HTR-8/SVneo (cell line): ENCODE data around the gene TMEM191C.
"Not testable (repeated sequence)": the region's sequence is repeated elsewhere in the genome, so short reads cannot be mapped to it uniquely, and the experiment has no call there.

Experiments used
- DNase-seq: peaks from one replicate; pipeline ENCODE4 v3.0.0; 2011; ENCODE audit warnings: low spot score, mixed read lengths; ENCODE audit not compliant: insufficient read length
- FAIRE-seq: peaks from 2 replicates; lab custom pipeline; 2011; peaks lifted over from hg19 to GRCh38; lab: Jason Lieb, UNC

The TMEM191C gene

DNA sequence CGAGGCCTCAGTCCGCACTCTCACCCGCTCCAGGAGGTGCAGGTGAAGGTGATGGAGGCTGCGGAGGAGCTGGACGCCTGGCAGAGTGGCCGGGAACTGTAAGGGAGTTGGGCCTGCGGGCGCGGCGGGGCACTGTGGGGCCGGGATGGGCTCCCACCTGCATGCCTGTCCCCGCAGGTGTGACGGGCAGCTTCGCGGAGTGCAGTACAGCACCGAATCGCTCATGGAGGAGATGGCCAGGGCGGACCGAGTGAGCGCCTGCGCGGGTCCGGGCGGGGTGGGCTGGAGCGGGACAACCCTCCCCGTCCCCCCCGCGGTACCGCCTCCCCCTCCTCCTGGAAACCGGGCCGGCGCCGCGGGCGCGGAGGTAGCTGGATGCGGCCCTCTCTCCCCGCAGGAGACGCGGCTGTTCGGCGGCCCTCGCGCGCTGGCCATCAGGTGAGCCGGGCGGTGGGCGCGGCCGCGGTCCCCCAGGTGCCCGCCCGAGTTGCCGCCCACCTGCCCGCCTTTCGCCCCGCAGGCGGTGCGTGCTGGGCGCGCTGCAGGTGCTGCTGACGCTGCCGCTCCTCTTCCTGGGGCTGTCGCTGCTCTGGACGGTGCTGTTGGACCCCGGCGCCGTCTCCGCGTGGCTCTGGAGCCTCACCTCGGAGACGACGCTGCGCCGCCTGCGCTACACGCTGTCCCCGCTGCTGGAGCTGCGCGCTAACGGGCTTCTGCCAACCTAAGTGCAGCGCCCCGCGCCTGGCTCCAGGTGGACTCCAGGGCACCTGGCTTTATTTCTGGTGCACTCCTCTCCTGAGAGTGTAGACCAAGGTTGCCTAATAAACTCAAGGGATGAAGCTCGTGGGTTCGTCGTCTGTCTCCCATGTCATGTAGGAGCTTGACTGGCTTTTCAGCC lies 2.2 kb downstream of the TMEM191C start:
- DNase-seq, FAIRE-seq: not testable (repeated sequence)

DNA sequence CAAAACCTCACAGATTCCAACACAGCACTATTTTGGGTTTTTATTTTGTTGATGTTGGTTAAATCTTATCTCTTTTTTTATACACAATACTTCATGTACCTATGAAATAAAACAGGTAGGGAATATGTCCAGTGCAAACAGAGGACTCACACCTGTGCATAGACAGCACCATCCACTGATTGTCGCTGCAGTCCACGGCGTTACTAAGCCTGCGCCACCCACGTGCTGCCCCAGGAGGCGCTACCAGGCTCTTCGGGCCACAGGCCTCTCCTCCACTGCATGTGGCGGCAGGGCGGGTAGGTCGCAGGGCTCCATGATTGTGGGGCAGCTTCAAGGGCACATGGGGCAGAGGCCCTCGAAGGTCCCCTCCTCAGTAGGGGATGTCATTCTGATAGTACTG lies 5.8 kb downstream of the TMEM191C start:
- not testable (repeated sequence) for DNase-seq, FAIRE-seq

- not testable (repeated sequence) for FAIRE-seq, DNase-seq
These were observed 6.5 kb downstream of the TMEM191C start for GRCh38 chr22:21473664-21474063.

DNA sequence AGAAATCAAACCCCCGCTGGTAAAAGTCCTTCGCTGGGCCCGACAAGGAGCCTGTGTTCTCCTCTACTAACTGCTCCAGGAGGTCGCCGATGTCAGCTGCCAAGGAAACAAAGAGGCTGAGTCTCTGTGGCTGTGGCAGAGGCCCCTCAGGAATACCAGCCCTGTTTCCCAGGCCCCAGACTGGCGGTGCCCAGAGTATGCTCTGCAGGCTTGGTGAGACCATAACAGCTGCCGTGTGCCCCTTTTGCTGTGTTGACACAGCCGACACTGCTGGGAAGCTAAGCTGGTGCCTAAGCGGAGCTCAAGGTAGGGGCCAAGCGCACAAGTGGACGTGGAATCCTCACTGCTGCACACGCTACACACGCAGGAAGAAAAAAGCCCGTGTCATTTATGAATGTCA lies 16.9 kb downstream of the TMEM191C start:
- DNase-seq, FAIRE-seq: not testable (repeated sequence)

GRCh38 chr22:21487723-21488122 lies 20.5 kb downstream of the TMEM191C start:
- not testable (repeated sequence) for DNase-seq, FAIRE-seq

DNA sequence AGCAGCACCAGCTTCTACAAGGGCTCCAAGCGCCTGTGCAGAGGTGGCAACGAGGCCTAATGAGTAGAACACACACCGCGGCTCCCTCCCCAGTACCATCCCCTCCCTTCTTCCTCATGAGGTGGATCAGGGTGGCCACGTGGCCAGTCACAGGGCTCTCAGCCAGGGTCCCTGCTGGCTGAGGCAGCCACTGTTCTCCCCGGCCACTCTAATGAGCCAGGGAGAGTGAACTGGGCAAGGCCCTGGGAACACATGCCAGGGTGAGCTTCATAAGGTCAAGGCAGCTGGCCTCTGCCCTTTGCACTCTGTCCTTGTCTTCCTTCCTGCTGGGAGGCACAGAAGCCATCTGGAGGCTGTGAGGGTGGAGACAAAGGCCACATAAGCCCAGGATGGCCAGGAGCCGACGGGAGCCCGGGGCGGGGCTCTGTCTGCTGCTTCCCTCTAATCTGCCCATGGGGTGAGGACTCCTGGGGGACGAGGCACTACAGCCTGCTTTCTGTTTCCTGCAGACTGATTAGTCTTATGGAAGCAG lies 22.0 kb downstream of the TMEM191C start:
- FAIRE-seq, DNase-seq: not testable (repeated sequence)

- DNase-seq, FAIRE-seq: not testable (repeated sequence)
These were observed 23.4 kb downstream of the TMEM191C start for GRCh38 chr22:21490556-21490955.

DNA sequence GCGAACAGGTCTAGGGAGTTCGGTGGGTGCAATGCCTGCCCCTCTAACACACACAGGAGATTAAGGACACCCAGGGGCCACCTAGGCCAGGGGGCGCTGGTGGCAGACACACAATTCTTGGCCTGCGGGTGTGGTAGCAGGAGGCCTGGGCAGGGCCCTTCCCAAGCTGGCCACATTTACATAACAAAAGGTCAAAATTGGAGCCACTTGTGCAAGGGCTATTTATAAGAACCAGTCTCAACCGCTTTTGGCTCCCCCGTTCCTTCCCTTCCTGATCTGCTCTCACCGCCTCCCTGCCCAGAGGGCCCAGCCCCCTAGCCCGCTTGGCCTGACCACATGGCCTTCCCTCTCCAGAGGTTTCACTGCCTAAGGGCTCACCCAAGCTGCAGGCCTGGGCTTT lies 25.1 kb downstream of the TMEM191C start:
- not testable (repeated sequence) for FAIRE-seq, DNase-seq

GRCh38 chr22:21493789-21494782 lies 26.9 kb downstream of the TMEM191C start:
- not testable (repeated sequence) for FAIRE-seq

DNA sequence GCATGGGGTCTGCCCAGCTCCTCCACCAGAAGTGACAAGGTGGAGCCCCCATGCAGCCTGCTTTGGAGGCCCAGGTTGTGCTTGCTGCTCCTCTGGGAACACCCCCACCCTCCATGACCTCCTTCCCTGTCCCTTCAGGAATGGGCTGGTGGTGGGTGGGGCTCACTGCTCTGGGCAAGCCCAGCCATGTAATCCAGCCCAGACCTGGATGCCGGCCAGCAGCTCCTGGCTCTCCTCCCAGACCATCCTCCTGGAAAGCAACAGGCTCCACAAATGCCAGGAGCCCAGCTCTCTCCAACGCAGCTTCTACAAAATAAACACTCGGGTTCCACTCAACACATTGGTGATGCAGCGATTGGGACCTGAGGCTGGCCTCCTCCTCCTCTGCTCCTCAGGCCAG lies 30.8 kb downstream of the TMEM191C start:
- not testable (repeated sequence) for DNase-seq, FAIRE-seq

More at GRCh38 chr22:21493789-21494782, 26.9 kb downstream of the TMEM191C start:
- not testable (repeated sequence) for DNase-seq

GRCh38 chr22:21498489-21498888 lies 31.3 kb downstream of the TMEM191C start:
- not testable (repeated sequence) for FAIRE-seq, DNase-seq

DNA sequence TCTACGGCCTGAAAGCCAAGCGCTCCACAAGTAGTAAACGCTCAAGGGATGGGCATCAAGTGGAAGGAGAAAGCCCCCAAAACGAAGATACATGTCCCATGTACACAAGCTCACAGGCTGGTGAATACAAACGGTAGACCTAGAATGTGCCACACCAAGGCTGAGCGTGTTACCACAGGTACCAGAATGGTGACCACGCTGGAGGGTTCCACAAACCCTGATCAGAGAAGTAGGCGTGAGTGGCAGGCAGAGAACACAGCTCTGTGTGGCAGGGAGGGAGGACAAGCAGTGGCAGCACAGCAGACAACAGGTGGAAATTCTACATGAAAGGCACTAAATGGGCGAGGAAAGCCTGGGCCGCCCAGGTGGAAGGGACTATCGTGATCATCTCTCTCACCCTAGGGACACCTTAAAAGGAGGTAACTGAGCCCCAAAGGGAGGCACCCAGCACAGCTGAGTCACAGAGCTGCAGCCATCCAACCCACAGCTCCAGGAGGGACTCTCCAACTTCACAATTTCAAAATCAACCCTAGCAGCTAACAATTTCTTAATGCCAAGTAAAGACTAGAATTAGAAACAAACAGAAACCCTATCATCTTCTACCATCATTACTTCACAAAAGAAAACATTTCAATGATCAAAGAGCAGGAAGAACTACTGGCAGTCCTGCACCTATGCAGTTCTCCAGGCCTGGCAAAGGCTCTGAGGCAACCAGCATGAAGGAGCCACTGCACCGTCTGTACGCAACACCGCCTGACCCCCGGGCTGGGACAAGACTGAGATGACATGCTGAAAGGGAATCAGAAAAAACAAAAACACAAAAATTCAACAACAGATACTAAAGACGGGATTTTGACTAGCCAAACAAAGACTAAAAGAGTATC lies 32.7 kb downstream of the TMEM191C start:
- FAIRE-seq, result not testable (repeated sequence)

GRCh38 chr22:21510397-21510796 lies 43.2 kb downstream of the TMEM191C start:
- not testable (repeated sequence) for FAIRE-seq, DNase-seq

More for the DNA sequence above, 32.7 kb downstream of the TMEM191C start:
- not testable (repeated sequence) for DNase-seq

DNA sequence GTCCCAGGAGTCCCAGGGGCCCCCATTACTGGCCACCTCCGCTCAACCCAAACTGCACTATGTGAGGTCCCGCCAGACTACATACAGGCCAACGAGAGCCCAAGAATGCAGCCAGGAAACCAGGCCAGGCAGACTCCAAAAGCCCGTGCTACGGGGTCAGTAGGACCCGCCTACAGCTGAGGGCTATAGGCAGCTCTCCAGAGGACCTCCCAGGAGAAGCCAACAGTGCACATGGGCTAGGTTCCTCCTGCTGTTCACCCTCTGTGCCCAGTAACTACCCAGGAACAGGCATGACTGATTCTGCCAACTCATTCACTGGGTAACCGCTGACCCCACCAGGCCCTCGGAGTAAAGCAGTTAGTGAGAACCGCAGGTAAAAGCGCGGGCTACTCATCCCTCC lies 44.8 kb downstream of the TMEM191C start:
- not testable (repeated sequence) for FAIRE-seq, DNase-seq

GRCh38 chr22:21514117-21514516 lies 46.9 kb downstream of the TMEM191C start:
- not testable (repeated sequence) for DNase-seq, FAIRE-seq

GRCh38 chr22:21515234-21515633 lies 48.0 kb downstream of the TMEM191C start:
- not testable (repeated sequence) for DNase-seq

GRCh38 chr22:21516522-21516921 lies 49.3 kb downstream of the TMEM191C start:
- DNase-seq, FAIRE-seq: not testable (repeated sequence)

More at GRCh38 chr22:21515234-21515633, 48.0 kb downstream of the TMEM191C start:
- FAIRE-seq, result not testable (repeated sequence)

DNA sequence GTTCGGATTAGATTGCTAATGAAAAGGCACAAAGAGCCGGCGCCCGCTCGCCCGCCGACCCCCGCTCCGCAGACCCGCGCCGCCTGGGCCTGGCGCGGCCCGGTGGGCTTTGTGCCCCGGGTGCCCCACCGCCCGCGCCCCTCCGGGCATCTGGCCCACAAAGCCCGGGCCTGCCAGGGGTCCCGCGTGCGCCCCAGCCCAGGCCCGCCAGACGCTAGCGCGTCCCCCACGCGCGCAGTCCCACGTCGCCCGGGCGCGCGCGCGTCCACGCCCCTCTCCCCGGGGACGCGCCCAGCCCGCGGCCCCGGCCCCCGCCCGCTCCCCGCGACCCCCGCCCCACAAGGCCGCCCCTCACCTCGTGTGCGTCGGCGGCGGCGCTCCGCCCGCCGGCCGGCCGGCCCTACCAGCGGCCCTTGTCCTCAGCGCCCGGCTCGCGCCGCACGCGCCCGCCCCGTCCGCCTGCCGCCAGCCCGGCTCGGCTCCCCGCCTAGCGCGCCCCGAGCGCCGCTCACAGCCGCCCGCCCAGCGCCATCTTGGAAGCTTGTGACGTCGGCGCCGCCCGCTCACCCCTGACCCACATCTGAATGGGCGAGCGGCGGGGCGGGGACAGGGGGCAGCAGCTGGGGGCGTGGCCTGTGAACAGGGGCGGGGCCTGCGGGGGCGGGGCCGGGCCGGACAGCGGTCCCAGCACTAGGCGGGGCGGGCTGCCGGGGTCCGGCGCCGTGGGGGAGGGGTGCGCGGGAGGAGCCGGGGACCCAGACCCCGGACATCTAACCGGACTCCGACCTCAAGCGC lies 50.0 kb downstream of the TMEM191C start:
- DNase-seq, FAIRE-seq: not testable (repeated sequence)
